A549 (cell line): ENCODE results near the gene ANKRD37. TPM values are rescaled to one million over a fixed set of nuclear protein-coding genes. Genes with fewer than 3 reads are reported as not detected.
A peak's percentile ranks its signal among the peaks of the same experiment; 100 is the strongest.

Experiments
- ATAC-seq, 2 experiments: fragments of 200-7000 bp in 1 of 2; fragments of >200 bp in 1 of 2; cut with Nextera tagmentation in 1 of 2; cut with Tn5 transposase in 1 of 2; 3 replicates each; pipeline versions ENCODE4 v1.8.0 to v1.9.1; 2018 to 2020; ENCODE audit warnings: mild to moderate bottlenecking in 1 of 2, moderate library complexity in 1 of 2
- CTCF ChIA-PET: fragments of 300-600 bp; sonication (Branson Sonifier 250); formaldehyde crosslinking; extraction: SDS; loops from one replicate; lab custom pipeline; 2021; ENCODE audit warnings: antibody characterized with exemption, inconsistent platforms; lab: Yijun Ruan, JAX
- POLR2A ChIA-PET: fragments of 350-600 bp; formaldehyde crosslinking; extraction: SDS; loops from one replicate; lab custom pipeline; 2021; ENCODE audit warnings: antibody characterized with exemption, inconsistent platforms; lab: Yijun Ruan, JAX
- DNase-seq, 2 experiments: peaks; one replicate each; pipeline versions ENCODE4 v3.0.0 to v3.0.0-alpha.2; 2011 to 2016; ENCODE audit warnings: low read depth in 1 of 2, low spot score in 1 of 2
- FAIRE-seq: peaks from 2 replicates; lab custom pipeline; 2011; peaks lifted over from hg19 to GRCh38; lab: Jason Lieb, UNC
- H3K27ac ChIP-seq, 2 experiments: fragments of >200 bp; sonication (Bioruptor Twin); formaldehyde crosslinking; 3 replicates each; pipeline ENCODE4 v1.5.1; 2016 to 2017
- H3K4me1 ChIP-seq: fragments of >200 bp; sonication (Bioruptor Twin); formaldehyde crosslinking; 3 replicates; pipeline ENCODE4 v1.6.1; 2016
- H3K4me2 ChIP-seq: fragments of >200 bp; sonication (Bioruptor Twin); formaldehyde crosslinking; 3 replicates; pipeline ENCODE4 v1.6.1; 2016
- H3K4me3 ChIP-seq: fragments of >200 bp; sonication (Bioruptor Twin); formaldehyde crosslinking; 3 replicates; pipeline ENCODE4 v1.5.1; 2016
- H3K9me3 ChIP-seq: fragments of >200 bp; sonication (Bioruptor Twin); formaldehyde crosslinking; 3 replicates; pipeline ENCODE4 v1.6.1; 2016
- CBX2 ChIP-seq: fragments of 200-600 bp; sonication (generic); IDR thresholded peaks from 2 replicates; pipeline ENCODE4 v1.6.1; 2016; ENCODE audit warnings: low read depth, mild to moderate bottlenecking, borderline replicate concordance
- CEBPB ChIP-seq, 2 experiments: fragments of >200 bp in 1 of 2; sonication (Bioruptor Twin) in 1 of 2; formaldehyde crosslinking in 1 of 2; IDR thresholded peaks; 2 replicates each; pipeline ENCODE4 v1.6.1; 2012 to 2016
- CHD4 ChIP-seq: fragments of 200-600 bp; sonication (generic); IDR thresholded peaks from 2 replicates; pipeline ENCODE4 v1.6.1; 2016; ENCODE audit warnings: antibody characterized with exemption, mild to moderate bottlenecking, borderline replicate concordance
- EHMT2 ChIP-seq: fragments of 200-600 bp; sonication (generic); IDR thresholded peaks from 2 replicates; pipeline ENCODE4 v1.6.1; 2016; ENCODE audit warnings: antibody characterized with exemption, low read depth, mild to moderate bottlenecking, moderate library complexity
- ELK1 ChIP-seq: fragments of 150-350 bp; IDR thresholded peaks from 2 replicates; pipeline ENCODE4 v1.6.1; 2014; ENCODE audit warnings: low read depth, mild to moderate bottlenecking, low read length
- FOSB ChIP-seq: fragments of 250-450 bp; sonication (Bioruptor Pico); IDR thresholded peaks from 2 replicates; pipeline ENCODE4 v1.5.0; 2020; ENCODE audit warnings: mild to moderate bottlenecking, moderate library complexity
- FOSL2 ChIP-seq, 2 experiments: fragments of 450-650 bp in 1 of 2; fragments of >200 bp in 1 of 2; sonication (Bioruptor Twin) in 1 of 2; formaldehyde crosslinking; IDR thresholded peaks; 2 replicates each; pipeline versions ENCODE4 v1.5.0 to v1.6.1; 2016 to 2020; ENCODE audit warnings: mild to moderate bottlenecking in 1 of 2, moderate library complexity in 1 of 2
- FOXS1 ChIP-seq: fragments of 250-450 bp; sonication (Bioruptor Pico); IDR thresholded peaks from 2 replicates; pipeline ENCODE4 v1.5.0; 2020; ENCODE audit warnings: mild to moderate bottlenecking, moderate library complexity
- HES2 ChIP-seq: fragments of >200 bp; sonication (Bioruptor Twin); formaldehyde crosslinking; IDR thresholded peaks from 2 replicates; pipeline ENCODE4 v1.6.1; 2016
- HOXA7 ChIP-seq: fragments of 250-450 bp; sonication (Bioruptor Pico); IDR thresholded peaks from 2 replicates; pipeline ENCODE4 v1.5.0; 2020; ENCODE audit warnings: mild to moderate bottlenecking, moderate library complexity
- HOXB5 ChIP-seq: fragments of 250-450 bp; sonication (Bioruptor Pico); IDR thresholded peaks from 2 replicates; pipeline ENCODE4 v1.5.0; 2020; ENCODE audit warnings: mild to moderate bottlenecking, moderate library complexity
- JUN ChIP-seq, 2 experiments: fragments of >200 bp; sonication (Bioruptor Twin); formaldehyde crosslinking; IDR thresholded peaks; 2 replicates in 1 of 2; 3 replicates in 1 of 2; pipeline ENCODE4 v1.6.1; 2016 to 2017
- NFE2L2 ChIP-seq: fragments of 150-350 bp; conservative IDR thresholded peaks from 2 replicates; pipeline ENCODE4 v1.6.1; 2014; ENCODE audit warnings: low read length
- POLR2A ChIP-seq: IDR thresholded peaks from 2 replicates; pipeline ENCODE4 v1.6.1; 2012; ENCODE audit warnings: mild to moderate bottlenecking, low read length
- RNF2 ChIP-seq: fragments of 200-600 bp; sonication (generic); IDR thresholded peaks from 2 replicates; pipeline ENCODE4 v1.6.1; 2016; ENCODE audit warnings: low read depth, mild to moderate bottlenecking, antibody characterized with exemption, moderate library complexity, borderline replicate concordance
- SREBF2 ChIP-seq: fragments of 450-650 bp; IDR thresholded peaks from 2 replicates; pipeline ENCODE4 v1.6.1; 2014; ENCODE audit warnings: mild to moderate bottlenecking, moderate library complexity
- ZC3H11A ChIP-seq: fragments of 450-650 bp; IDR thresholded peaks from 2 replicates; pipeline ENCODE4 v1.6.1; 2014; ENCODE audit warnings: antibody characterized with exemption, mild to moderate bottlenecking
- WGBS: methylation state at CpG from one replicate; pipeline ENCODE4 v1.1.6; 2017; ENCODE audit errors: missing lambda C conversion rate; 5-methylcytosine and 5-hydroxymethylcytosine counted together
- polyA plus RNA-seq, 4 experiments: library from polyadenylated mRNA; depleted of rRNA in 3 of 4; stranded (reverse); fragments of >200 nt; fragmentation: RNase III in 1 of 4; extraction: RNeasy Plus Mini Kit Qiagen cat#74134 plus additional on column Dnase treatment in 1 of 4; gene quantifications; 2 replicates in 3 of 4; 3 replicates in 1 of 4; pipeline ENCODE4 v1.2.3, GENCODE V29; 2011 to 2017
- TF ChIP-seq, protein P1 (sequence below): IDR thresholded peaks from 2 replicates; pipeline ENCODE4 v1.6.1; 2012; ENCODE audit warnings: low read depth, borderline replicate concordance
- TF ChIP-seq, protein P2 (sequence below): fragments of 200-600 bp; sonication (generic); IDR thresholded peaks from 2 replicates; pipeline ENCODE4 v1.6.1; 2016; ENCODE audit warnings: antibody characterized with exemption, mild to moderate bottlenecking, moderate library complexity
- TF ChIP-seq, protein P3 (sequence below): fragments of >200 bp; sonication (Bioruptor Twin); formaldehyde crosslinking; IDR thresholded peaks from 3 replicates; pipeline ENCODE4 v1.6.1; 2016

ANKRD37 gene
- polyA plus RNA-seq, 2 of the 4 experiments (the other 2 are of a cell fraction), result 3.5 to 4.1 TPM

GRCh38 chr4:185426960-185427688 lies 30.5 kb downstream of the ANKRD37 start:
- FAIRE-seq, result no peak
- Histone ChIP-seq H3K27ac (no peak overlapping the region), H3K4me1 (0 out of 3 replicates have a peak, but pooled peaks cover 6% of the 10 kb centered on the region), H3K4me3 (no peak overlapping the region), H3K4me2 (no peak overlapping the region), H3K9me3 (no peaks in the 10 kb centered on the region)
- POLR2A ChIA-PET, result interaction anchor here (0.7 kb wide), 1 partner anchor 69 kb away, joined by 5 read pairs; no protein-coding TSS in a partner anchor
- 86% methylated on average over 22 of the region's 22 CpGs for WGBS
- TF ChIP-seq SREBF2 (no peak), FOSL2 (IDR thresholded peaks at IDR 0.05) (no peak), FOSL2 (CRISPR knock-in tag; IDR thresholded peaks at IDR 0.05) (no peak), HES2 (no peak), NFE2L2 (no peak), FOSB (CRISPR knock-in tag) (no peak), ZC3H11A (no peak), POLR2A (no peak), HOXA7 (CRISPR knock-in tag) (no peak), EHMT2 (no peak), RNF2 (no peak)
- TF ChIP-seq, protein P1, sequence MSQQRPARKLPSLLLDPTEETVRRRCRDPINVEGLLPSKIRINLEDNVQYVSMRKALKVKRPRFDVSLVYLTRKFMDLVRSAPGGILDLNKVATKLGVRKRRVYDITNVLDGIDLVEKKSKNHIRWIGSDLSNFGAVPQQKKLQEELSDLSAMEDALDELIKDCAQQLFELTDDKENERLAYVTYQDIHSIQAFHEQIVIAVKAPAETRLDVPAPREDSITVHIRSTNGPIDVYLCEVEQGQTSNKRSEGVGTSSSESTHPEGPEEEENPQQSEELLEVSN, result no peak
- ATAC-seq, result no peak
- CTCF ChIA-PET, result no interaction called here
- peak in 1 of 2 experiments; percentile 0 for DNase-seq

DNA sequence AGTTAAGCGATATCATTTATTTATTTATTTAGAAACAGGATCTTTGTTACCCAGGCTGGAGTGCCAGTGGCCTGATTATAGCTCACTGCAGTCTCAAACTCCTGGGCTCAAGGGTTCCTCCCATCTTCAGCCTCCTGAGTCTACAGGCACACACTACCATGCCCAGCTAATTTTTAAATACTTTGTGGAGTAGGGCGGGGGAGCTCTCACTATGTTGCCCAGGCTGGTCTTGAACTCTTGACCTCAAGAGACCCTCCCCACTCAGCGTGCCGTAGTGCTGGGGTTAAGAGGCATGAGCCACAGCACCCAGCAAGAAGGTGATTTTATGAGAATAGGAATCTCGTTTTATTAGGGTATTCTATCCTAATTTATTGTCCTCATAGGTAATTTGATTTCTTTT lies 33.0 kb downstream of the ANKRD37 start:
- DNase-seq (no peak), ATAC-seq (no peak), FAIRE-seq (no peak)
- POLR2A ChIA-PET, result no interaction called here
- TF ChIP-seq, protein P2, sequence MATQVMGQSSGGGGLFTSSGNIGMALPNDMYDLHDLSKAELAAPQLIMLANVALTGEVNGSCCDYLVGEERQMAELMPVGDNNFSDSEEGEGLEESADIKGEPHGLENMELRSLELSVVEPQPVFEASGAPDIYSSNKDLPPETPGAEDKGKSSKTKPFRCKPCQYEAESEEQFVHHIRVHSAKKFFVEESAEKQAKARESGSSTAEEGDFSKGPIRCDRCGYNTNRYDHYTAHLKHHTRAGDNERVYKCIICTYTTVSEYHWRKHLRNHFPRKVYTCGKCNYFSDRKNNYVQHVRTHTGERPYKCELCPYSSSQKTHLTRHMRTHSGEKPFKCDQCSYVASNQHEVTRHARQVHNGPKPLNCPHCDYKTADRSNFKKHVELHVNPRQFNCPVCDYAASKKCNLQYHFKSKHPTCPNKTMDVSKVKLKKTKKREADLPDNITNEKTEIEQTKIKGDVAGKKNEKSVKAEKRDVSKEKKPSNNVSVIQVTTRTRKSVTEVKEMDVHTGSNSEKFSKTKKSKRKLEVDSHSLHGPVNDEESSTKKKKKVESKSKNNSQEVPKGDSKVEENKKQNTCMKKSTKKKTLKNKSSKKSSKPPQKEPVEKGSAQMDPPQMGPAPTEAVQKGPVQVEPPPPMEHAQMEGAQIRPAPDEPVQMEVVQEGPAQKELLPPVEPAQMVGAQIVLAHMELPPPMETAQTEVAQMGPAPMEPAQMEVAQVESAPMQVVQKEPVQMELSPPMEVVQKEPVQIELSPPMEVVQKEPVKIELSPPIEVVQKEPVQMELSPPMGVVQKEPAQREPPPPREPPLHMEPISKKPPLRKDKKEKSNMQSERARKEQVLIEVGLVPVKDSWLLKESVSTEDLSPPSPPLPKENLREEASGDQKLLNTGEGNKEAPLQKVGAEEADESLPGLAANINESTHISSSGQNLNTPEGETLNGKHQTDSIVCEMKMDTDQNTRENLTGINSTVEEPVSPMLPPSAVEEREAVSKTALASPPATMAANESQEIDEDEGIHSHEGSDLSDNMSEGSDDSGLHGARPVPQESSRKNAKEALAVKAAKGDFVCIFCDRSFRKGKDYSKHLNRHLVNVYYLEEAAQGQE, result no peak
- TF ChIP-seq ELK1 (no peak), FOXS1 (no peak)
- Histone ChIP-seq H3K4me3 (no peak overlapping the region), H3K4me1 (0 out of 3 replicates have a peak, but pooled peaks cover 1% of the 10 kb centered on the region), H3K9me3 (no peaks in the 10 kb centered on the region), H3K4me2 (no peak overlapping the region), H3K27ac (no peak overlapping the region)
- WGBS, result 30% methylated on average over 5 of the region's 5 CpGs
- CTCF ChIA-PET, result no interaction called here

DNA sequence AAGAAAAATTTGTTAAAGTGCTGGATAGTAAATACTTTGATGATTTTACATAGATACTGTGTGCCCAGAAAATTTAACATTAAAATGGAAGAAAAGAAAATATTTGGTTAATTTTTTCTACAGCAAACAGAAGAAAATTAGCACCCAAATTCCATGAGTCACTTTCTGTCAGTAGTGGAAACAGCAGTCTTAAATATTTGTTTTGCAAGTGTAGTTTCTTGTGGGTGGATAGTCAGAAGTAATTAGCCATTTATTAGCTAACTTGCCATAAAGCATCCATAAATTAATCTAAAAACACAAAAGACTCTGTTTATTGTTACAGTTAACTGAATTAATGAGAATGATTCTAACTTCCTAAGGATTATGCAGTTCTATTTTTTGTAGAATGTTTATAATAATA lies 38.8 kb downstream of the ANKRD37 start:
- ATAC-seq (no peak), FAIRE-seq (no peak), DNase-seq (no peak)
- H3K4me3 ChIP-seq, result no peak overlapping the region
- POLR2A ChIA-PET, result no interaction called here
- H3K27ac ChIP-seq, result no peak overlapping the region
- no peaks in the 10 kb centered on the region for H3K4me1 ChIP-seq
- CTCF ChIA-PET, result no interaction called here
- TF ChIP-seq CEBPB (IDR thresholded peaks at IDR 0.05) (no peak), HOXB5 (no peak), NFE2L2 (no peak), CHD4 (no peak), JUN (IDR thresholded peaks at IDR 0.05) (no peak), CBX2 (no peak)
- TF ChIP-seq, protein P3, sequence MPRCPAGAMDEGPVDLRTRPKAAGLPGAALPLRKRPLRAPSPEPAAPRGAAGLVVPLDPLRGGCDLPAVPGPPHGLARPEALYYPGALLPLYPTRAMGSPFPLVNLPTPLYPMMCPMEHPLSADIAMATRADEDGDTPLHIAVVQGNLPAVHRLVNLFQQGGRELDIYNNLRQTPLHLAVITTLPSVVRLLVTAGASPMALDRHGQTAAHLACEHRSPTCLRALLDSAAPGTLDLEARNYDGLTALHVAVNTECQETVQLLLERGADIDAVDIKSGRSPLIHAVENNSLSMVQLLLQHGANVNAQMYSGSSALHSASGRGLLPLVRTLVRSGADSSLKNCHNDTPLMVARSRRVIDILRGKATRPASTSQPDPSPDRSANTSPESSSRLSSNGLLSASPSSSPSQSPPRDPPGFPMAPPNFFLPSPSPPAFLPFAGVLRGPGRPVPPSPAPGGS, result no peak
- H3K4me2 ChIP-seq, result no peak overlapping the region
- no peaks in the 10 kb centered on the region for H3K9me3 ChIP-seq
